ENCODE data around the gene SH3BP4.

GRCh38 chr2:234983011-234983726 is 31.4 kb downstream of the SH3BP4 start:
- TF ChIP-seq POLR2AphosphoS5 (IDR thresholded peaks at IDR 0.05; ENCODE audit: borderline replicate concordance, low read depth, low read length) (no peak), EZH2 (IDR thresholded peaks at IDR 0.05) (no peak), FOXP2 (optimal IDR thresholded peaks at IDR 0.05; ENCODE audit: control extremely low read depth, extremely low read length, insufficient read depth) (no peak)
